GM21529 (cell line): ENCODE data around the gene VSIG10L2.
A peak's percentile ranks its signal among the peaks of the same experiment; 100 is the strongest.
"Not testable (repeated sequence)": the region's sequence is repeated elsewhere in the genome, so short reads cannot be mapped to it uniquely, and the experiment has no call there.

ENCODE experiments used
- ATAC-seq: cut with Tn5 transposase; IDR thresholded peaks from one replicate; pipeline ENCODE4 v1.9.1; 2021; ENCODE audit not compliant: unreplicated experiment

VSIG10L2 gene

DNA sequence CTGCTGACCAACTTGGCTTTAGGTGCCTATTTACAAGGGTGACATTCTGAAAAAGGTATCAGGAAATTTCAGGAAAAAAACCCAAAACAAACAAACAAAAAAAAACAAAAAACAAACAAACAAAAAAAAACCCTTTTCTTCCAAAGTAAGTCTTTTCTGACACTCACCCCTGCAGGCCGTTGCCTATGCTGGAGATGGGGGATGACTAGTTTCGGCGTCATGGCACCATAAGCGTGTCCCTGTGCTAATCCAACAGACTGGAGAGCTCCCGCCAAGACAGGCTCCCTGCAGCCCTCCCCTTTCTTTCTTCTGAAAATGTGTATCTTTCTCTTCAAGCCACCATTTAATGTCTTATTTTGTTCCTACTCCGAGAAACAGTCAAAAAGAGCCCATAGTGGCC, 13.7 kb downstream of the VSIG10L2 start:
- no peak for ATAC-seq

DNA sequence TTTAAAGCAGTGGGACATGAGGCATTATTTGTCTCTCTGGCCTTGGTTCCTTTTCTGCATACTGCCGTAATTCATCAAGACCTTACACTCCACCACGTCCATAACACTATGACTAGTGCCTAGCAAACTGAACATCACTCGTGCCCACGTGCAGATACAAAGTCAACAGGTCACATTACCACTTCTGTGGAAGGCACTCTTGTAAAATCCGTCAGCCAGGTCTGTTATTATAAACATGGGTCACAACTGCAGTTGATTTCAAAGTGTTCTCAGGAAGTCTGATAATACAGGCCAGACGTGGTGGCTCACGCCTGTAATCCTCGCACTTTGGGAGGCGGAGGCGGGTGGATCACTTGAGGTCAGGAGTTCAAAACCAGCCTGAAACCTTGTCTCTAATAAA, 14.1 kb downstream of the VSIG10L2 start:
- no peak for ATAC-seq

DNA sequence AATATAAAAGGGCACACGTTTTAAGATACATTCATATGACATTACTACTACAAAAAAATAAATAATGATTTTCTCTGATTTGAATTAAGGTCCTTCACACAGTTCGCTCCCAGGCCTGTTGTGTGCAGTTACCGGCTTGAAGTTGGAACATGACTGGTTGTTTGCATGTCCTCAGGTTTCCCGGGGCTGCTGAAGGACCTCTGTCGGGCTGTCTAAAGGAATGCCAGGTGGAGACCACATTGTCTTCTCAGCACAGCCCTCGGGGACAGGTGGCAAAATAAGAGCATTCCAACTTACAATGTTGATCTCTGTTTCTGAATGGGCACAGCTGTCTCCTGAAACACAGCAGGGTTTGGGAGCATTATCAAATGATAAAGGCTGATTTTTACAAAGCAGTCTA, 14.9 kb downstream of the VSIG10L2 start:
- ATAC-seq = no peak

DNA sequence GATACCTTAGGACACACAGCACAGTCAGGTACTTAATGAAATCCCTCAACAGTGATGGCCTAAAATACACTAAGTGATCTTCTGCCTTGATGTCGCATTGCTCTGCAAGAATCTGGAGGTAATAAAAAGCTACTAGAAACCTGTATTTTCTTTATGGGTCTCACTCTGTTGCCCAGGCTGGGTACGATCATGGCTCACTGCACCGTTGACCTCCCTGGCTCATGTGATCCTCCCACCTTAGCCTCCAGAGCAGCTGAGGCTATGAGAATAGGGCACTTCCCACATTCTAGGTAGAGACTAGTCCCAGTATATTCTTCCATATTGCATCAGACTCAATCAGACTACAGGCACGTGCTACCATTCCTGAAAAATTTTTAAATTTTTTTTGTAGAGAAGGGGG, 21.7 kb downstream of the VSIG10L2 start:
- no peak for ATAC-seq

DNA sequence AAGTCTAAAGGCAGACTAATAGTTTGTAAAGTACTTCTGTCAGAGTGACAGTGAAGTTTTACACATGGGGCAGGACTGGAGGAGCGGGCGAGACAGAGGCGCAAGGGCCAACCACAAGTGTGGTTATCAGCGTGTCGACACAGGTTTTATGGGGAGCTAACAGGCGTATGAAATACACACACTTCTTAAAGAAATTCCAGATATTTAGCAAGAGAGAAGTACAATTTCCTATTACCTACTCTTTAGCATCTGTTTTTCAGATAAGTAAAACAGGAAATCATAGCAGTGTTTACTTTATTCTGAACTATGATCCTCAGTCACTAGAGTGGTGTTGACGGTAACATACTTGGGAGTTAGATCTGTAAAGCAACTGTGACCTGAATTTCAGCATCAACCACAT, 22.5 kb downstream of the VSIG10L2 start:
- ATAC-seq = no peak

DNA sequence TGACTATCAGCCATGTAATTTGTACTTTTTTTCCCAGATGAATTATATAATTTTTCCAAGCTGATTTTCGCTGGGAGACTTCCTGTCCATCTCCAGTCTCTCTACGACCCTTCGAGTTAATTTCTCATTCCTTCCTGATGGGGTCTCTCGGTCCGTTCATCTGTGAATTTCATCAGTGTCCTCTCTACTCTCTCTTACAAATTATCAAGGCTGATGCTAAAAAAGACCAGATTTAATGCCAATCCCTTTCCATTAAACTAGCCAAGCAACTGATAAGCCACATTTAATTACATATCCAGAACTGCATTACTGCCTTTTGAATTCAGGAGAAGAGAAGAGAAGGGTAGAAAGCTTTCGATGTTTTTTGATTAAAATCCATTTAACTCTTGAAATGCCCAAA, 25.8 kb downstream of the VSIG10L2 start:
- ATAC-seq = no peak

DNA sequence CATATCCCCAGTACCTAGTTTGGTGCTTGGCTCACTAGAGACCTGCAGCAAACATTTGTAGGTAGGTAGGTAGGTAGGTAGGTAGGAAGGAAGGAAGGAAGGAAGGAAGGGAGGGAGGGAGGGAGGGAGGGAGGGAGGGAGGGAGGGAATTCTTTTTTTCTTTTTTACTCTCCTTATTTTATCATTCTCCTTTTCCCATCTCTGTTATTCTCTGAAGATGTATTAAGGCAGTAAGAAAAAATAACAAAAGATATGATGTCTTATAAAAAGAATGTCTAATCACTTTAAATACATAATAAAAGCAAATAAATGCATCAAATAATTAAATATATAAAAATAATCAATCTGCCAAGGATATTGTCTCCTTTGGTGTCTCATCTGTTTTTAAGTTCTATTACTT, 28.4 kb downstream of the VSIG10L2 start:
- no peak for ATAC-seq

DNA sequence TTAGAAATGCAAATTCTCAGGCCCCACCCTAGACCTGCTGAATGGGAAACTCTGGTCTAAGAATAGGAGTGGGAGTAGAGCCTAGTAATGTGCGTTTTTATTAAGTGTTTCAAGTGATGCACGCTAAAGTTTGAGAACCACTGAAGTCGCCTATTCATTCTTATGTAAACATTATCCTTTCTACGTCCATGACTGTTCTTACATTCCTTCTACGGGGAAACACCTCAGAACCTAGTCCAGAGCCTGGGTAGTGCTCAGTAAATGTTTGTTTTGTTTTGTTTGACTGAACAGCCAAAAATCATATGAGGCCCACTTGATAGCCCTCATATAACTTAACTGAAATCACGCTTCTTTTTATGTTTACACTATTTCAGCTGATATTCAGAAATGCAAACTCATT, 29.8 kb downstream of the VSIG10L2 start:
- no peak for ATAC-seq

DNA sequence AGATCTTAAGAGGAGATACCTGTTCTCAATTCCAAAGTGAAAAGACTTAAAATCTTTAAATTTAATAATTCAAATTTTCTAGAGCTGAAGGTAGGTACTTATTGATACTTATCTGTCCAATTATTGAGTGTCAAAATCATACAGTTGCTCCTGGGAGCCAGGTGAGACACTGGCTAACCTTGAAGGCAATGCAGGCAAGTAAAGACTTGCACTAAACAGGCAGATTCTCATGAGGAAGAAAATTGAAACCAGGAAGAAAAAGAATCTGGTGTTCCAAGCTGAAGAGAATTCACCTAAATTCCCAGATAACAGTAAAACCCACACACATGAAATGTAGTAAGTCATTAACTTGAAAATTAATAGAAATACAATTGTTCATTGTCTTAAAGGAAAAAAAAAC, 30.3 kb downstream of the VSIG10L2 start:
- no peak for ATAC-seq

DNA sequence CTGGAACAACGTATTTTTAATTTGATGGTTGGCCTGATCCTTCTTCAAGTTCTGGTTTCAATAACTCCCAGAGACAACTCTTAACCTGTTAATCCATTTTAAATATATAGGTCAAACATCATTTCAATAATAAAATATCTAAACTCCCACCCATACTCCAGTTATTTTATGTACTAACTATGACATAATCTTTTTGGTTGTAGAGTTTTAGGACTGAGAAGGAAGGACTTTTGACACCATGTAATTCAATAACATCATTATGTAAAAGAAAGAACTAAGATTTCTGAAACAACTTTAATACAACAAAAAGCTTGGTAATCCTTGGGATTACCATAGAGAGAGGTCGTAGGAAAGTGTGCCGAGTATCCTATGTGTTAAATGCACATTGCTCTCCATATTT, 31.5 kb downstream of the VSIG10L2 start:
- ATAC-seq = no peak

DNA sequence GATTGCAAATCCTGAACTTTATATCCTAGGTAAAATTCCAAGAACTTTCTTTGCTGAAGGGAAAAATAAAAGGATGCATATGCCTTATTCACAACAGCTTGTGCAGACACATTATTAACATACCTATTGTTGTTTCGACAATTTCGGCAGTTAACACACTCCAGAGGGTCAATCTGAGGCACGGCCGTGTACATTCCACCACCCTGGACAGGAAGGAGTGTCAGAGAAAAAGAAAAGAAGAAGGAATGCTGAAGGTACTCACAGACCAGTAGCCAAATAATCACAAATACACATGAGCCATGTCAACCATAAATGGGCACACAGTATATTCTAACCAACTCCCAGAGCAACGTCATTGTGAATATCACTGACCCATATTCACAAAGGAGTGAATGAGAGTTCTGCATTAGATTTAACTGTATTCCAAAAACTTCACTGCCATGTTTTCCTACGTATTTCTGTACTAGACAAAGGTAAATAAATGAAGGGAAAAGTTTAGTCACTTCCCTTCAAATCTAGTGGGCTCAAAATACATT, 32.4 kb downstream of the VSIG10L2 start:
- ATAC-seq = no peak

DNA sequence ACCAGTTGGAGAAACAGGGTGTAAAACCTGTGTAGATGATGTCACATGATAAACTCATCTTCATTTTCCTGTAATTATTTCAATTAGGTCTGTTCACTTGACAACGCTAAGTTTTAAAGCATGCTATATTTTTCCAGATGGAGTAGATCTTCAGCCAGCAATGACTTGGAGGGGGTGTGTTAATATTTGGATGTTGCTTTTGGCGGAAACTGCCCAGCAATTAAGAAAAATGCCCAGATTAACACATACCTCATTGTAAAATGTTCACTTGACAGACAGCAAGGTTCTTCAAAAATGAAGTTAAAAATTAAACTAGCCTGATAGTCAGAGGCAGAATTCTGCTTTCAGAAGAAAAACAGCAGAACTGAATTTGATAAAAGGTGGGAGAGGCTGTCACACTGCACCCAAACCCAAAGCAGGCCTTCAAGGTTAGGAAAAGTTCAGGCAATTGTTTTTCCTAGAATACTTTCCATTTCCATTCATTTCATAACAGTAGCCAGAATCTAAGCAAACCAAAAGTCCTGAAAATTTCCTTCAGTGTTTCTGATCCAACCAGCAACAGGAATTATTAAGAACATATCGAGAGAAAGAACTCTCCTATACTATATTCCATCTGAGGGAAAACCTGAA, 33.0 kb downstream of the VSIG10L2 start:
- ATAC-seq = no peak

DNA sequence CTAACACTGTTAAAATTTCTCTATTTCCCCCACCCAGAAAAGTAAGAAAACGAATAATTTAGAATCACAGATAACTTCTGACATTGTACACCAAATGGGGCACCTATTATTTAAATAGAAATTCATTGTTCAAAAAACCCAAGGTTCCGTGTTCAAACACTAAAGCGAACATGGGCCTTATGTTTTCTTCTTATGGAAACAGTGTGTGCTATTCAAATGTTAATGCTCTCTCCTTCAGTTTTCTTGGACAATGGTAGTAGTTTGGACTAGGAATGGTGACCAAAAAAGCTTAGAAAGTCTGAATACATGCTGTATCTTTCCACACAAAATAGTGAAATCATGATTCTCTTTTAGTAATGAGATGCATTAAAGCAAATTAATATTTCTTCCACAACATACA, 33.7 kb downstream of the VSIG10L2 start:
- ATAC-seq = no peak

DNA sequence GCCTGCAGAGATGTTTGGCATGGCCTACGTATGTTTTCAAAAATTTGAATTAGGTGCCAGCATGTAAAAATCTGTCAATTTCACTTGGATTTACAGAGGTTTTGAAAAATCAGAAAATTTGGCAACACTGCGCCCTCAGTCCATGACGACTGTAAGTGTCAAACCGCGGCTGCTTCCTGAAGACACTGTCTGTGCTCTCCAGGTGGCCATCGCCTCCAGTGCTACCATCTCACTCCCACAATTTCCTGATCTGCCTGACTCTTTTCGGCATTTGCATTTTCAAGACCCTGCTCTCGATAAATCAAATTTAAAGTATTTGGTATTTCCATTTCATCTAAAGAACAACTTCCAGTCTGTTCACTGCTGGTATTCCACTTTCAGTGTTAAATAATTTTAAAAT, 34.6 kb downstream of the VSIG10L2 start:
- no peak for ATAC-seq

DNA sequence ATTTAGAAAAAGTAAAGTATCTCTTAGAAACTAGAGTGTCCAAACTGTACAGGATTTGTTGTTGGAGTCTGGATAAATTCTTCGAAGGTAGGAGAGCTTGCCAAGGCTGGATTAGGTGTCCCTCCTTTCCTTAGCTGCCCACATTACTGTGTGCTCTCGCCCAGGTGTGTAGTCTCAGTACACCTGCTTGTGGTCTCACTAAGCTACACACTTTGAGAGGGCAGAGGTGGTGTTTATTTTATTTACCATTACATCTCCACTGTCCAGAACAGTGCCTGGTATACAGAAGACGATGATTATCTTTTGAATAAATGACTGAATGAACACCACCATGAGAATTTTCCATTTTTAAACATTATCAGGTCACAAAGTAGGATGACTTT, 36.5 kb downstream of the VSIG10L2 start:
- ATAC-seq = no peak

DNA sequence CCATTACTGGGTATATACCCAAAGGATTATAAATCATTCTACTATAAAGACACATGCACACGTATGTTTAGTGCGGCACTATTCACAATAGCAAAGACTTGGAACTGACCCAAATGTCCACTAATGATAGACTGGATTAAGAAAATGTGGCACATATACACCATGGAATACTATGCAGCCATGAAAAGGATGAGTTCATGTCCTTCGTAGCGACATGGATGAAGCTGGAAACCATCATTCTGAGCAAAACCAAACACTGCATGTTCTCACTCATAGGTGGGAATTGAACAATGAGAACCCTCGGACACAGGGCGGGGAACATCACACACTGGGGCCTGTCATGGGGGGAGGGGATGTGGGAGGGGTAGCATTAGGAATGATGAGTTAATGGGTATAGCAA, 40.1 kb downstream of the VSIG10L2 start:
- not testable (repeated sequence) for ATAC-seq

DNA sequence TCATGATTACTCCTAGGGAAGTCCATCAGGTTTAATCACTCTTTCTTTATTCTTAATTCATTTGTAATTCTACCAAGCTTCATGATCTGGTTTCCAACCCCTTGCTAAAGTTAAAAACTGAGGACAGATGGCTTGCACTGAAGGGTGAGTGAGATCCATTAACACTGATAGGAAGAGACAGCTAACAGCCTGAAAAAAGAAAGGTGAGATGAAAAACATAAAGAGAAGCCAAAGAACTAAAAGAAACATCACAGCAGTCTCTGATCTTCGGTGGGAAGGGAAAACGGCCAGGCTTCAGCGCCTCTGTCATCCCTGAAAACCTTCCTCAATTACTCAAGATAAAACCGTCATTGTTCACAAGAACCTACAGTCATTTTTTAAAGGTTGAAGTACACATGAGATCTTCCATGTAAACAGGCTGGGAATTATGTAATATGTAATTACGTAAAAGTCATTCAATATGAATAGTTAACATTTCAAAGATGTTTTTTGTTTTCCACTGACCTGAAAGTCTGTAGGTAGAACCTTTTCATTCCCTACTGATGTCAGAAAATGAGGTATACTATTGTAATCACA, 41.3 kb downstream of the VSIG10L2 start:
- no peak for ATAC-seq

DNA sequence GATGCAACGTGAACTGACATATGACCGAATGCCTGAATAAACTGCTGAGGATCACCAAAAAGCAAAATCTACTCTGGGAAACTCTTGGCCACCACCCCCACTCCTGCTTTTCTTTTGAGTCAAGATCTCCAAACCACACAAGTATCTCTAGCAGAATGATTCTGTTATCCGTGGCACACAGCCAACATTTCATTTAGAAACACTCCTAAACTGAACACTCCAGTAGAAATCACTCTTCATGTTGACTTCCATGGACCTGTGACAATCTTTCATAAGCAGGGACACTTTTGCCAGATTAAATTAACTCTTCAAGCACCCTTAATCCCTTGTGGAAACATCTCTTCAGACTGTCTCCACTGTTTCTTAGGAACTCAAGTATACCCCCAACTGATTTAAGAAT, 44.4 kb downstream of the VSIG10L2 start:
- ATAC-seq = no peak

DNA sequence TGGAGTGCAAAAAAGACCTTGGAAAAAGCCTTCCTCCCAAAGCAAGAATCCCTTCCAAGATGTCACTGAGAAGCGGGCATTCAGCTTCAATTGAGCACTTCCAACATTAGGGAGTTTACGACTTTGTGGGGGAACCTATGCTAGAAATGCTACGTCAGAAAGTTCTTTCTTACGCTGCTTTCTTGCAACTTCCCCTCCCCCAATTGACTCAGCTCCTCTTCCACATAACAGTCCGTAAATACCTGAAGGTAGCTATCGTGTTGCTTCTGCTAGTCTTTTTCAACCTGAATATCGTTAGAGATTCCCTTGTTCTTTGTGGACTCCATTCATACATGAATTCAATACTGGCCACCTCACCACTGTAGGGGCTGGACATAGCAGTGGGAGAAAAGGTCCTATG, 47.0 kb downstream of the VSIG10L2 start:
- no peak for ATAC-seq

DNA sequence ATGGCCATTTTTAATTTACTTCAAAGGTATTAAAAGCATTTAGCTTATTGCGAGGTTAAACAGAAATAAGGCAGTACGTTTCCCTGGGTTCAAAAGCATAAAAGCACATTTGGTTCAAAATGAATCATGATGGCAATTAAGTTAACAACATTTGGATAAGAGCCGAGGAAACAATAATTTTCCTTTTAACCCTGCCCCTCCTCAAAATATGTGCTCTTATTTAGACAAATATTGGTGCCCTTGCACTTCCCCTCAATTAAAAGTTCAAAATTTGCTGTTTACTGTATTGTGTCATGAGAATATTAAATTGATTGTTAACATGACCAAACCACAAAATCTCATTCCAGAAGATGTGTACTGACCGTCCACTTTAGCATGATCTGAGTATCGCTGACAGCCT, 48.7 kb downstream of the VSIG10L2 start:
- ATAC-seq = no peak

DNA sequence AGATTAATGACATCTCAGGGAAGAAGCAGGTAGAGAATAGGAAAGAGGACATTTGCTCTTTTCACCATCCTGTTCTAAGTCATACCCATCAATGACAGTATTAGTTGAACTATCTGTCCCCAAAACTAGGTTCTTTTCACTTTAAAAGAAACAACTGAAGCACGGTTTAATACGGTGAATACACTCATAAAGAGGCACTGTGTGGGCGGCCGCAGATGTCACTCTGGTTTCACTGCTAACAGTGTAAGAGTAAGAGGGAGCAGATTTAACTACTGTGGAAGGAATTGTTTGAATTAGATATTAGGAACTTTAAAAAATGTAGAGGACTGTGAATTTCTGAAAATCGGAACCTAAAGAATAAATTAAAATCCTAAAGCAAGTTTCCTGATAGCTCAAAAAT, 49.5 kb downstream of the VSIG10L2 start:
- ATAC-seq = peak; percentile 96

DNA sequence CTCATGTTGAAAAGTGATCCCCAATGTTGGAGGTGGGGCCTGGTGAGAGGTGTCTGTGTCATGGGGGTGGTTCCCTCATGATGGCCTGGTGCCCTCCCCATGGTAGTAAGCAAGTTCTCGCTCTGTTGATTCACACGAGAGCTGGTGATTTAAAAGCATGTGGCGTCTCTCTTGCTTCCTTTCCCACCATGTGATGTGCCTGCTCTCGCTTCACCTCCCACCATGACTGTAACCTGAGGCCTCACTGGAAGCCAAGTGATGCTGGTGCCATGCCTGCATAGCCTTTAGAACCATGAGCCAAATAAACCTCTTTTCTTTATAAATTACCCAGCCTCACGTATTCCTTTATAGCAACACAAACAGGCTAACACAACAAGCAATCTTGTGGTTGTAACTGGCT, 52.4 kb downstream of the VSIG10L2 start:
- ATAC-seq = no peak

DNA sequence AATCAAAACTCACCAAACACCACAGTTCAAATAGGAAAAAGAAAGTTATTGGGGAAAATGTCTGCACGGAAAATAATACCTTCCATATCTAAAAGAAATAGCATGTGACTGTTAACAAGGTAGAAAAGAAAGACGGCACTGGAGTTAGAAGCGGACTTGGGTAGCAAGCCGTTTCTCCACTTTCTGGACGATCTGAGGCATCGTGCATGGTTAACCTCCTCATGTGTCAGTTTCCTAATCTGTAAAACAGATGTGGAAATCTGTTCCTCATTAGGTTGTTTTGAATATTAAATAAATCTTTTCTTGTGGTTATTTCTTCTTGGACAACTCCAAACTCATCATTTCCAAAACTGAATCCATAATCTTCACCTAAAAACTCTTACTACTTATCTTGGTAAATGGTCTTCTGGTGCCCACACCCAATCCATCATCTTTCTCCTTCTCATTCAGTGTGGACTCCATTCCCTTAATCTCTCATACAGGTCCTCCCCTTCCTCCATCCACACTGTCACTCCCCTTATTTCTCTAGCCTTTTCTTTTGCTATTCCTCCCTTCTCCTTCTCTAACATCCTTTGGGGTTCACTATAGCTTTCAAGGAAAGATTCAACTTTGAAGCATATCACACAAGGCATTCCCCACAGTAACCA, 53.5 kb downstream of the VSIG10L2 start:
- no peak for ATAC-seq
